CD4-positive, alpha-beta memory T cell (primary cell): ENCODE data around the gene ARL6. TPM values are rescaled to one million over a fixed set of nuclear protein-coding genes. Genes with fewer than 3 reads are reported as not detected.

Experiments
- CTCF ChIA-PET: fragments of 350-600 bp; sonication (Branson Sonifier 250); formaldehyde crosslinking; loops from one replicate; lab custom pipeline; 2021; ENCODE audit warnings: inconsistent platforms; ENCODE audit not compliant: partially characterized antibody; lab: Charles Lee
- POLR2A ChIA-PET: fragments of 350-600 bp; sonication (Branson Sonifier 250); formaldehyde crosslinking; loops from one replicate; lab custom pipeline; 2021; ENCODE audit not compliant: partially characterized antibody; lab: Charles Lee
- DNase-seq, 5 donors: peaks; one replicate each; pipeline versions ENCODE4 v3.0.0 to v3.0.0-alpha.2; 2020 to 2022; ENCODE audit warnings: mixed read lengths in 1 of 5
- H3K27ac ChIP-seq: one replicate; pipeline ENCODE4 v1.7.0; 2013; ENCODE audit warnings: low read depth, low read length
- H3K27me3 ChIP-seq: 2 replicates; pipeline ENCODE4 v1.7.0; 2013; ENCODE audit warnings: mild to moderate bottlenecking, low read length, moderate library complexity; ENCODE audit not compliant: insufficient read depth
- H3K36me3 ChIP-seq: 2 replicates; pipeline ENCODE4 v1.7.0; 2013; ENCODE audit warnings: mild to moderate bottlenecking, low read length, moderate library complexity; ENCODE audit not compliant: insufficient read depth
- H3K4me1 ChIP-seq: 2 replicates; pipeline ENCODE4 v1.7.0; 2013; ENCODE audit warnings: mild to moderate bottlenecking, low read length, moderate library complexity; ENCODE audit not compliant: insufficient read depth
- H3K4me3 ChIP-seq, 2 donors: one replicate each; pipeline ENCODE4 v1.7.0; 2013; ENCODE audit warnings: low read length in 2 of 2, mild to moderate bottlenecking in 1 of 2
- H3K9me3 ChIP-seq, 2 donors: one replicate each; pipeline ENCODE4 v1.7.0; 2013; ENCODE audit warnings: low read length in 2 of 2, control low read depth in 1 of 2; ENCODE audit not compliant: control insufficient read depth in 1 of 2
- H3K27ac Mint-ChIP-seq, 7 donors: one replicate each; pipeline ENCODE4 v1.8.0; 2020 to 2021; ENCODE audit warnings: mixed read lengths in 7 of 7, mild to moderate bottlenecking in 6 of 7, inconsistent platforms in 3 of 7, moderate library complexity in 3 of 7
- H3K27me3 Mint-ChIP-seq, 2 donors: one replicate each; pipeline ENCODE4 v1.8.0; 2020 to 2021; ENCODE audit warnings: mixed read lengths in 2 of 2
- H3K36me3 Mint-ChIP-seq, 2 donors: one replicate each; pipeline ENCODE4 v1.8.0; 2020 to 2021; ENCODE audit warnings: mixed read lengths in 2 of 2, inconsistent platforms in 1 of 2, mild to moderate bottlenecking in 1 of 2
- H3K4me1 Mint-ChIP-seq, 4 donors: one replicate each; pipeline ENCODE4 v1.8.0; 2020 to 2021; ENCODE audit warnings: mixed read lengths in 4 of 4, mild to moderate bottlenecking in 1 of 4
- H3K4me3 Mint-ChIP-seq, 8 donors: one replicate each; pipeline ENCODE4 v1.8.0; 2020 to 2021; ENCODE audit warnings: mixed read lengths in 8 of 8, mild to moderate bottlenecking in 7 of 8, moderate library complexity in 6 of 8, inconsistent platforms in 3 of 8
- H3K9me3 Mint-ChIP-seq, 8 donors: one replicate each; pipeline ENCODE4 v1.8.0; 2020 to 2021; ENCODE audit warnings: mixed read lengths in 8 of 8, mild to moderate bottlenecking in 5 of 8, inconsistent platforms in 3 of 8, moderate library complexity in 1 of 8
- intact Hi-C: fragments of 100-400 bp; cut with micrococcal nuclease; formaldehyde crosslinking; loops from one replicate; pipeline ENCODE4 v1.15.1; 2023
- polyA plus RNA-seq, 2 donors: library from polyadenylated mRNA; unstranded; fragments of 300-500 nt; fragmentation: Illumina TruSeq; gene quantifications; one replicate each; pipeline ENCODE4 v1.2.3, GENCODE V29; 2021
- total RNA-seq, 2 experiments: library from RNA; stranded (reverse); gene quantifications; one replicate each; pipeline ENCODE4 v1.2.3, GENCODE V29; 2021

Gene ARL6
- total and polyA plus RNA-seq, 4 experiments from 2014 or later, result 3.7 to 6.4 (median 4.4) TPM

- H3K4me1 Mint-ChIP-seq, result peaks cover 0 to 9% (median 2%) of the 10 kb centered on the region in 4 donors
- ChIA-PET CTCF (interaction anchor here (1.1 kb wide), 1 partner anchor 19 kb away, joined by 3 read pairs; the partner anchor contains the start of gene CRYBG3), POLR2A (interaction anchor here (1.2 kb wide), 1 partner anchor 18 kb away, joined by 3 read pairs; the partner anchor contains the start of gene CRYBG3)
These were observed 75.4 kb downstream of the ARL6 start for GRCh38 chr3:97839944-97840343.

GRCh38 chr3:97841304-97841703, 76.7 kb downstream of the ARL6 start:
- H3K36me3 ChIP-seq, result no peaks in the 10 kb centered on the region
- Mint-ChIP-seq H3K4me3 (no peak overlapping the region), H3K36me3 (peaks cover 0 to 12% of the 10 kb centered on the region in 2 donors), H3K27me3 (no peaks in the 10 kb centered on the region), H3K27ac (no peak overlapping the region), H3K9me3 (peaks cover 0 to 2% (median 0%) of the 10 kb centered on the region in 8 donors), H3K4me1 (peaks cover 0 to 9% (median 1%) of the 10 kb centered on the region in 4 donors)
- ChIA-PET POLR2A (interaction anchor here (1.0 kb wide), 1 partner anchor 19 kb away, joined by 3 read pairs; the partner anchor contains the start of gene CRYBG3), CTCF (no interaction called here)
- no peaks in the 10 kb centered on the region for H3K4me1 ChIP-seq
- no peaks in the 10 kb centered on the region for H3K27me3 ChIP-seq
- no peak for DNase-seq
- intact Hi-C loops, result no loop called here
- no peaks in the 10 kb centered on the region for H3K9me3 ChIP-seq
- no peak overlapping the region for H3K27ac ChIP-seq
- H3K4me3 ChIP-seq, result no peak overlapping the region

More at GRCh38 chr3:97839944-97840343, 75.4 kb downstream of the ARL6 start:
- Histone ChIP-seq H3K27me3 (no peaks in the 10 kb centered on the region), H3K36me3 (no peaks in the 10 kb centered on the region), H3K9me3 (no peaks in the 10 kb centered on the region), H3K4me3 (no peak overlapping the region), H3K4me1 (no peaks in the 10 kb centered on the region), H3K27ac (no peak overlapping the region)
- intact Hi-C loops, result no loop called here
- no peak for DNase-seq
- peaks cover 0 to 6% of the 10 kb centered on the region in 2 donors for H3K36me3 Mint-ChIP-seq
- H3K27me3 Mint-ChIP-seq, result no peaks in the 10 kb centered on the region
- H3K9me3 Mint-ChIP-seq, result no peaks in the 10 kb centered on the region
- peak overlapping the region in 2 of 7 donors; percentile 3 to 13 for H3K27ac Mint-ChIP-seq
- H3K4me3 Mint-ChIP-seq, result no peak overlapping the region

GRCh38 chr3:97841956-97842355, 77.4 kb downstream of the ARL6 start:
- intact Hi-C loops, result no loop called here
- no peak for DNase-seq
- Mint-ChIP-seq H3K4me3 (no peak overlapping the region), H3K27ac (no peak overlapping the region), H3K9me3 (peaks cover 0 to 2% (median 0%) of the 10 kb centered on the region in 8 donors), H3K4me1 (peaks cover 0 to 3% (median 1%) of the 10 kb centered on the region in 4 donors), H3K36me3 (peaks cover 0 to 14% of the 10 kb centered on the region in 2 donors), H3K27me3 (no peaks in the 10 kb centered on the region)
- Histone ChIP-seq H3K9me3 (no peaks in the 10 kb centered on the region), H3K4me1 (no peaks in the 10 kb centered on the region), H3K4me3 (no peak overlapping the region), H3K27me3 (no peaks in the 10 kb centered on the region), H3K36me3 (no peaks in the 10 kb centered on the region), H3K27ac (no peak overlapping the region)
- POLR2A ChIA-PET, result no interaction called here
- CTCF ChIA-PET, result interaction anchor here (0.9 kb wide), 1 partner anchor 182 kb away, joined by 3 read pairs; no protein-coding TSS in a partner anchor

GRCh38 chr3:97848779-97849178, 84.2 kb downstream of the ARL6 start:
- Mint-ChIP-seq H3K9me3 (peaks cover 2 to 14% (median 2%) of the 10 kb centered on the region in 8 donors), H3K27ac (no peak overlapping the region), H3K4me3 (no peak overlapping the region), H3K36me3 (peaks cover 0 to 30% of the 10 kb centered on the region in 2 donors), H3K27me3 (no peaks in the 10 kb centered on the region), H3K4me1 (peaks cover 0 to 4% (median 0%) of the 10 kb centered on the region in 4 donors)
- ChIA-PET POLR2A (no interaction called here), CTCF (no interaction called here)
- intact Hi-C loops, result no loop called here
- no peak overlapping the region for H3K4me3 ChIP-seq
- no peaks in the 10 kb centered on the region for H3K4me1 ChIP-seq
- DNase-seq, result no peak
- no peaks in the 10 kb centered on the region for H3K9me3 ChIP-seq
- H3K36me3 ChIP-seq, result no peaks in the 10 kb centered on the region
- H3K27ac ChIP-seq, result no peak overlapping the region
- H3K27me3 ChIP-seq, result no peaks in the 10 kb centered on the region

Other genes with a start within 250 kb of the ARL6 start
- gene CRYBG3, start 57.3 kb downstream of the ARL6 start, total RNA-seq, result 10 to 100 TPM; 11.6 to 12.3 TPM
- 1 to 10 TPM in 1 of 2 donors, under 1 TPM in 1; 0.83 to 3.4 TPM for gene CRYBG3, start 57.3 kb downstream of the ARL6 start, polyA plus RNA-seq
- gene RIOX2, start 207.7 kb downstream of the ARL6 start, total RNA-seq, result 10 to 100 TPM; 32.2 to 35.5 TPM
- gene RIOX2, start 207.7 kb downstream of the ARL6 start, polyA plus RNA-seq, result 10 to 100 TPM; 39.2 to 43.0 TPM